GOT3 (cell line): ENCODE data around the gene GXYLT2.
"Not testable (repeated sequence)": the region's sequence is repeated elsewhere in the genome, so short reads cannot be mapped to it uniquely, and the experiment has no call there.

ENCODE experiments used
- DNase-seq: peaks from one replicate; lab custom pipeline; 2025; ENCODE audit warnings: mixed read lengths; lab: John Stamatoyannopoulos, UW

Gene GXYLT2

GRCh38 chr3:72892081-72892775, 4.4 kb downstream of the GXYLT2 start:
- DNase-seq: no peak

GRCh38 chr3:72892870-72893269, 5.0 kb downstream of the GXYLT2 start:
- DNase-seq: no peak

GRCh38 chr3:72894976-72895552, 7.2 kb downstream of the GXYLT2 start:
- no peak for DNase-seq

GRCh38 chr3:72896996-72897757, 9.3 kb downstream of the GXYLT2 start:
- no peak for DNase-seq

GRCh38 chr3:72897758-72898007, 9.8 kb downstream of the GXYLT2 start:
- no peak for DNase-seq

- DNase-seq: no peak
Measured at GRCh38 chr3:72899349-72899765, 11.5 kb downstream of the GXYLT2 start.

GRCh38 chr3:72900048-72900447, 12.2 kb downstream of the GXYLT2 start:
- DNase-seq: no peak

- DNase-seq: no peak
Measured at GRCh38 chr3:72901840-72902239, 14.0 kb downstream of the GXYLT2 start.

- DNase-seq: no peak
Measured at GRCh38 chr3:72903004-72903403, 15.2 kb downstream of the GXYLT2 start.

- DNase-seq: no peak
Measured at GRCh38 chr3:72904163-72904562, 16.3 kb downstream of the GXYLT2 start.

- no peak for DNase-seq
Measured at GRCh38 chr3:72906154-72906553, 18.3 kb downstream of the GXYLT2 start.

- DNase-seq: no peak
Measured at GRCh38 chr3:72907131-72907711, 19.4 kb downstream of the GXYLT2 start.

- DNase-seq: no peak
Measured at GRCh38 chr3:72907731-72908620, 20.1 kb downstream of the GXYLT2 start.

- DNase-seq: no peak
Measured at GRCh38 chr3:72909591-72909990, 21.7 kb downstream of the GXYLT2 start.

- DNase-seq: no peak
Measured at GRCh38 chr3:72912532-72912931, 24.7 kb downstream of the GXYLT2 start.

- no peak for DNase-seq
Measured at GRCh38 chr3:72914383-72914782, 26.5 kb downstream of the GXYLT2 start.

- no peak for DNase-seq
Measured at GRCh38 chr3:72916250-72916649, 28.4 kb downstream of the GXYLT2 start.

- DNase-seq: no peak
Measured at GRCh38 chr3:72919520-72919919, 31.7 kb downstream of the GXYLT2 start.

- DNase-seq: no peak
Measured at GRCh38 chr3:72924055-72924454, 36.2 kb downstream of the GXYLT2 start.

GRCh38 chr3:72928781-72929735, 41.2 kb downstream of the GXYLT2 start:
- not testable (repeated sequence) for DNase-seq

- no peak for DNase-seq
Measured at GRCh38 chr3:72930754-72931153, 42.9 kb downstream of the GXYLT2 start.
